Heart right ventricle (tissue), 16 donors: ENCODE results near the gene LSM10. TPM values are rescaled to one million over a fixed set of nuclear protein-coding genes. Genes with fewer than 3 reads are reported as not detected.

Experiments used
- ATAC-seq, 8 donors: fragments of 200-7000 bp; cut with Tn5 transposase; one replicate each; pipeline ENCODE4 v1.9.1; 2020; ENCODE audit warnings: mild to moderate bottlenecking in 8 of 8, moderate library complexity in 8 of 8, moderate number of reproducible peaks in 1 of 8
- DNase-seq, 2 donors: peaks; one replicate each; pipeline ENCODE4 v3.0.0-alpha.2; 2020
- H3K27ac ChIP-seq, 10 donors: fragments of 200-600 bp; sonication (generic) in 2 of 10; one replicate each; pipeline versions ENCODE4 v1.5.0 to v1.8.0; 2020 to 2022; ENCODE audit warnings: mild to moderate bottlenecking in 3 of 10
- H3K27me3 ChIP-seq, 7 donors: fragments of 200-600 bp; one replicate each; pipeline ENCODE4 v1.8.0; 2021 to 2022; ENCODE audit warnings: mild to moderate bottlenecking in 2 of 7
- H3K36me3 ChIP-seq, 9 donors: fragments of 200-600 bp; sonication (generic) in 1 of 9; one replicate each; pipeline versions ENCODE4 v1.5.0 to v1.8.0; 2020 to 2022; ENCODE audit warnings: mild to moderate bottlenecking in 2 of 9
- H3K4me1 ChIP-seq, 9 donors: fragments of 200-600 bp; sonication (generic) in 1 of 9; one replicate each; pipeline versions ENCODE4 v1.5.0 to v1.8.0; 2020 to 2022; ENCODE audit warnings: mild to moderate bottlenecking in 4 of 9
- H3K4me3 ChIP-seq, 10 donors: fragments of 200-600 bp; sonication (generic) in 2 of 10; one replicate each; pipeline versions ENCODE4 v1.5.0 to v1.8.0; 2020 to 2022; ENCODE audit warnings: mild to moderate bottlenecking in 7 of 10, moderate library complexity in 2 of 10
- H3K9me3 ChIP-seq, 11 donors: fragments of 200-600 bp in 10 of 11; sonication (generic) in 2 of 11; one replicate each; pipeline versions ENCODE4 v1.5.0 to v1.8.0; 2013 to 2022; ENCODE audit warnings: mild to moderate bottlenecking in 2 of 11, control low read depth in 1 of 11, moderate library complexity in 1 of 11
- CTCF ChIP-seq, 9 donors: fragments of 200-600 bp; sonication (generic) in 2 of 9; IDR thresholded peaks; one replicate each; pipeline versions ENCODE4 v1.5.0 to v1.8.0; 2021 to 2022; ENCODE audit warnings: antibody characterized with exemption in 9 of 9, mild to moderate bottlenecking in 5 of 9, moderate library complexity in 1 of 9
- WGBS, 2 donors: extraction: QIAGEN DNeasy Blood & Tissue Kit; methylation state at CpG; one replicate each; pipeline ENCODE4 v1.1.7; 2013; ENCODE audit warnings: inconsistent platforms in 1 of 2; 5-methylcytosine and 5-hydroxymethylcytosine counted together
- intact Hi-C, 10 donors: fragments of 100-400 bp; cut with DNase I; formaldehyde crosslinking; loops; one replicate each; pipeline versions ENCODE4 v1.11.1 to v1.14.2; 2022
- polyA plus RNA-seq, 2 donors: library from polyadenylated mRNA; stranded (reverse); fragments of 200-250 nt; gene quantifications; one replicate each; pipeline ENCODE4 v1.2.3, GENCODE V29; 2013
- total RNA-seq, 10 donors: library from RNA; stranded (reverse); fragmentation: NEBNext Ultra II Directional in 3 of 10; extraction: Animal tissue kit (Norgen Biotek cat#: 25700) in 3 of 10; gene quantifications; one replicate each; pipeline versions ENCODE4 v1.2.1 to v1.2.4, GENCODE V29; 2021 to 2023
- donor health status: Arrhythmogenic right ventricular cardiomyopathy.
- donor health status: ischemic (EF 13 %, LVEDD 7.1; RV severe dilation, severe dysfunction).
- donor health status: healthy with polysubstance abuse.
- donor health status: DM: no; HTN: yes; CAD: no.
- donor health status: DM: no; HTN: no; CAD: no.
- donor health status: ischemic (EF 25% LVEDD 6.9; RV normal size, moderate dysfunction).
- donor health status: ischemic (EF 25% LVEDD 5.7; RV mildly dilated, moderate dysfunction).
- donor health status: healthy.
- donor health status: DM: yes; HTN: yes; CAD: no.
- donor health status: Ischemic cardiomyopathy.
- donor health status: ischemic (EF 35%, LVEDD 5.7; RV mildly dilated, moderate dysfunction).
- donor health status: nonischemic (EF 11% LVEDD 7.7; RV severe dilation, severe dysfunction).
- donor health status: DM: yes; HTN: yes; CAD: no.
- donor health status: PGD.
- donor health status: ischemic (EF 29% LVEDD 5.4; RV normal size, mild dysfunction).
- donor health status: nonischemic (EF 23%, LVEDD 6.1; RV moderate dilation, normal function).

LSM10 gene
- total and polyA plus RNA-seq, 12 donors: 35.2 to 82.6 (median 46.2) TPM

GRCh38 chr1:36354486-36354885, 43.2 kb downstream of the LSM10 start:
- no peaks in the 10 kb centered on the region for H3K9me3 ChIP-seq
- TF ChIP-seq CTCF (IDR thresholded peaks at IDR 0.05): no peak
- H3K4me3 ChIP-seq: no peak overlapping the region
- intact Hi-C loops: no loop called here
- DNase-seq (no peak), ATAC-seq (no peak)
- no peaks in the 10 kb centered on the region for H3K27me3 ChIP-seq
- no peak overlapping the region for H3K27ac ChIP-seq
- WGBS, 2 donors: 94 to 97% methylated on average over 11 of the region's 11 CpGs
- peaks cover 0 to 90% (median 43%) of the 10 kb centered on the region in 9 donors for H3K36me3 ChIP-seq
- H3K4me1 ChIP-seq: peaks cover 13 to 46% (median 38%) of the 10 kb centered on the region in 9 donors

GRCh38 chr1:36352910-36353878, 44.5 kb downstream of the LSM10 start:
- WGBS, 2 donors: 87% methylated on average over 15 of the region's 15 CpGs
- DNase-seq: no peak
- intact Hi-C loops: no loop called here

GRCh38 chr1:36352125-36352909, 45.4 kb downstream of the LSM10 start:
- Histone ChIP-seq H3K27ac (peak overlapping the region in 2 of 10 donors; percentile 36 to 84), H3K36me3 (peaks cover 0 to 87% (median 42%) of the 10 kb centered on the region in 9 donors)

More at GRCh38 chr1:36352910-36353878, 44.5 kb downstream of the LSM10 start:
- ATAC-seq: no peak
- H3K27me3 ChIP-seq: no peaks in the 10 kb centered on the region
- H3K36me3 ChIP-seq: peaks cover 0 to 87% (median 40%) of the 10 kb centered on the region in 9 donors
- peaks cover 17 to 50% (median 39%) of the 10 kb centered on the region in 9 donors for H3K4me1 ChIP-seq
- TF ChIP-seq CTCF (IDR thresholded peaks at IDR 0.05): no peak
- no peak overlapping the region for H3K27ac ChIP-seq
- H3K9me3 ChIP-seq: no peaks in the 10 kb centered on the region
- no peak overlapping the region for H3K4me3 ChIP-seq

More at GRCh38 chr1:36352125-36352909, 45.4 kb downstream of the LSM10 start:
- ATAC-seq: no peak
- no peak overlapping the region for H3K4me3 ChIP-seq
- intact Hi-C loops: no loop called here
- no peaks in the 10 kb centered on the region for H3K27me3 ChIP-seq
- TF ChIP-seq CTCF (IDR thresholded peaks at IDR 0.05): no peak
- H3K4me1 ChIP-seq: peaks cover 17 to 50% (median 39%) of the 10 kb centered on the region in 9 donors
- 66 to 67% methylated on average over 13 of the region's 13 CpGs for WGBS, 2 donors
- no peak for DNase-seq
- H3K9me3 ChIP-seq: no peaks in the 10 kb centered on the region
